Thymus (tissue), 11 donors: ENCODE data around the gene ELMOD3. TPM values are rescaled to one million over a fixed set of nuclear protein-coding genes. Genes with fewer than 3 reads are reported as not detected.
A peak's percentile ranks its signal among the peaks of the same experiment; 100 is the strongest.

Source experiments
- DNase-seq, 9 donors: peaks; one replicate each; pipeline ENCODE4 v3.0.0-alpha.2; 2013; ENCODE audit warnings: low spot score in 9 of 9, low read depth in 6 of 9, missing footprints in 1 of 9
- H3K27ac ChIP-seq, 2 donors: one replicate each; pipeline ENCODE4 v1.5.1; 2013; ENCODE audit warnings: control low read depth in 1 of 2, low read depth in 1 of 2, low read length in 1 of 2, mild to moderate bottlenecking in 1 of 2, moderate library complexity in 1 of 2
- H3K27me3 ChIP-seq, 2 donors: one replicate each; pipeline ENCODE4 v1.5.1; 2013; ENCODE audit warnings: low read length in 1 of 2; ENCODE audit not compliant: control insufficient read depth in 2 of 2, insufficient read depth in 1 of 2
- H3K36me3 ChIP-seq, 2 donors: one replicate each; pipeline ENCODE4 v1.5.1; 2013; ENCODE audit warnings: low read length in 1 of 2, mild to moderate bottlenecking in 1 of 2, moderate library complexity in 1 of 2; ENCODE audit not compliant: control insufficient read depth in 2 of 2, insufficient read depth in 2 of 2
- H3K4me1 ChIP-seq, 2 donors: one replicate each; pipeline ENCODE4 v1.5.1; 2013; ENCODE audit warnings: low read length in 2 of 2; ENCODE audit not compliant: control insufficient read depth in 2 of 2, insufficient read depth in 2 of 2
- H3K4me3 ChIP-seq, 2 donors: one replicate each; pipeline ENCODE4 v1.5.1; 2013; ENCODE audit warnings: low read length in 2 of 2, control low read depth in 1 of 2, mild to moderate bottlenecking in 1 of 2
- H3K9me3 ChIP-seq, 2 donors: one replicate each; pipeline ENCODE4 v1.5.1; 2013; ENCODE audit warnings: low read length in 1 of 2, mild to moderate bottlenecking in 1 of 2; ENCODE audit not compliant: control insufficient read depth in 2 of 2, insufficient read depth in 1 of 2
- WGBS: extraction: QIAGEN DNeasy Blood & Tissue Kit; methylation state at CpG from one replicate; pipeline ENCODE4 v1.1.7; 2013; 5-methylcytosine and 5-hydroxymethylcytosine counted together
- polyA plus RNA-seq: library from polyadenylated mRNA; stranded (reverse); fragments of 200-250 nt; gene quantifications from one replicate; pipeline ENCODE4 v1.2.3, GENCODE V29; 2013
- total RNA-seq: library from RNA; stranded (reverse); fragments of 120-200 nt; gene quantifications from one replicate; pipeline ENCODE4 v1.2.4, GENCODE V29; 2013
- donor health status: healthy.

The ELMOD3 gene
- total and polyA plus RNA-seq, 2 donors: 10.0 to 21.7 TPM

- H3K27me3 ChIP-seq: no peaks in the 10 kb centered on the region
- WGBS: 94% methylated on average over 6 of the region's 6 CpGs
- peaks cover 28 to 45% of the 10 kb centered on the region in 2 donors for H3K4me1 ChIP-seq
- no peaks in the 10 kb centered on the region for H3K9me3 ChIP-seq
- H3K4me3 ChIP-seq: no peak overlapping the region
- H3K36me3 ChIP-seq: no peaks in the 10 kb centered on the region
- H3K27ac ChIP-seq: no peak overlapping the region
- no peak for DNase-seq
Observed at GRCh38 chr2:85433511-85434089, 79.0 kb downstream of the ELMOD3 start.

DNA sequence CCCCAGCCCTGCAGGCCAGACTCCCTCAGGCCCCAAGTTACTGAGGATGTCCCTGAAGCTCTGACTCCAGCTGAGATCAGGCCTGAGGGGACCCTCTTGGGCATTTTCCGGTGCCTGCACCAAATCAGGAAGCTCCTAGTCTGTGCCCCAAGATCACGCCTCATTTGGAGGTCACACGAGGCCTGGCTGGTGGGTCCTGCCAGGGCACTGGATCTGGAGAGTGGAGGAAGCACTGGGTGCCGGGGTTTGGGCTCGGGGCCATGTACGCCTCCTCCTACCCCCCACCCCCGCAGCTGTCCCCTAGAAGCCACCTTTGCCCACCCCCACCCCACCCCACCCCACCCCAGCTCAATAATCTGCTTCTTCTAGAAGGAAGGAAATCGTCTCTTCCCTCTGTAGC is 80.1 kb downstream of the ELMOD3 start:
- 50% methylated on average over 8 of the region's 8 CpGs for WGBS
- Histone ChIP-seq H3K4me1 (peaks cover 24 to 48% of the 10 kb centered on the region in 2 donors), H3K27me3 (no peaks in the 10 kb centered on the region)

DNA sequence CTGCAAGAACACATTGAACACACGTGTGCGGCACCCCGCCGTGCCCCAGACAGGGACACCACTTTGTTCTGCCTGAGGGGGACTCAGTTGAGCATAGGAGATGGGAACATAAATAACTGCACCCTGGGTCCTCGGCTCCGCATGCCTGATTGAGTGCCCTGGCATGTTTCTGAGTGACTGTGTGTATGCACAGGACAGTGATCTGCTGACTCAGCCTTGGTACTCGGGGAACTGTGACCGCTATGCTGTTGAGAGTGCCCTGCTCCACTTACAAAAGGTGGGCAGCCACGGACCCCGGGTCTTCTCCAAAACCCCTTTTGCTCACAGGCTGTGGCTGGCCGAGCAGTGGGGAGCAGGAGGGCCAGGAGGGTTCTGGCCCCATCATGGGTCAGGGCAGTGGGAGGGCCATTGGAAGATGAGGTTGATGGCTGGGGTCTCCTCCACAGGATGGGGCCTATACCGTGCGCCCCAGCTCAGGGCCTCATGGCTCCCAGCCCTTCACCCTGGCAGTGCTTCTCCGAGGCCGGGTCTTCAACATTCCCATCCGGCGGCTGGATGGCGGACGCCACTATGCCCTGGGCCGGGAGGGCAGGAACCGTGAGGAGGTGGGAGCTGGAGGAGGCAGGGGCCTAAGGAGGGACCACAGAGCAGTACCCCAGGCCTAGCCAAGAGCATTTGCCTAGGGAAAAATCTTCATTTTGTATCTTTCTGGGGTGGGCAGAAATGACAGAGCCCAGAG is 80.8 kb downstream of the ELMOD3 start:
- 93% methylated on average over 21 of the region's 21 CpGs for WGBS
- H3K4me1 ChIP-seq: peaks cover 24 to 47% of the 10 kb centered on the region in 2 donors

More for the DNA sequence above, 80.1 kb downstream of the ELMOD3 start:
- Histone ChIP-seq H3K4me3 (no peak overlapping the region), H3K36me3 (no peaks in the 10 kb centered on the region), H3K27ac (no peak overlapping the region), H3K9me3 (no peaks in the 10 kb centered on the region)
- no peak for DNase-seq

DNA sequence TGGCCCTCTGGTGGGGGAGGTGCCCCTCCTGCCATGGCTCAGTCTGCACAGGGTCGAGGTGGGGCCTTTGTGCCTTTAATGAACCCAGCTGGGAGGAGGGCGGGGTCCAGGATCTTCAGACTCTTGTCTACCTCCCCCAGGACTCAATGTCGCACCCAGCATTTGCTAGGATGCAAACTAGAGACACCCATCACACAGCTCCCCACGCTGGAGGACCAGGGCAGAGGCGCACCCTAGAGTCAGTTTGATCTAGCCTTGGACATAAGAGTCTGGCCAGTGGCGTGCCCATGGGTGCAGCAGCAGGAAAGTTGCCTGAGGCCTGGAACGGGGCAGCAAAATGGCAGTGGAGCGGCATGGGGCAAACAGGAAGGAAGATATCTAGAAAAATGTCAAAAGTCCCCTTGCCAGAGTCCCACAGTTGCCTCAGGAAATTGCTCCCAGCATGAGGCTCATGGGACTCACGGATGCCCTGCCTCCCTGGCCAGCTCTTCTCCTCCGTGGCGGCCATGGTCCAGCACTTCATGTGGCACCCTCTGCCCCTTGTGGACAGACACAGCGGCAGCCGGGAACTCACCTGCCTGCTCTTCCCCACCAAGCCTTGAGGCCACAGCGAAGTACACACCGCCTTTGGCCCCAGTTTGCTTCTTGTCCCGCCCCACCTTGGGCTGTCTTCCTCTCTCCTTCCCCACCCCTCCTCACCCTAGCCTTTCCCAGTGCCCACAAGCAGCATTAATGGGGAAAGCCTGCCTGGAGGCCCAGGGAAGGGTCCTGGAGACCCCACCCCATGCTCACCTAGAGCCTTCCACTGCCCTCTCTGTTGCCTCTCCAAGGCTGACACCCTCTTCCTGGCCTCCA is 81.6 kb downstream of the ELMOD3 start:
- WGBS: 91% methylated on average over 16 of the region's 16 CpGs
- peaks cover 24 to 47% of the 10 kb centered on the region in 2 donors for H3K4me1 ChIP-seq
- no peaks in the 10 kb centered on the region for H3K9me3 ChIP-seq
- peak overlapping the region in 1 of 2 donors; percentile 79 for H3K27ac ChIP-seq
- H3K27me3 ChIP-seq: no peaks in the 10 kb centered on the region
- no peaks in the 10 kb centered on the region for H3K36me3 ChIP-seq
- no peak overlapping the region for H3K4me3 ChIP-seq
- DNase-seq: no peak

More for the DNA sequence above, 80.8 kb downstream of the ELMOD3 start:
- no peak overlapping the region for H3K27ac ChIP-seq
- no peaks in the 10 kb centered on the region for H3K36me3 ChIP-seq
- no peaks in the 10 kb centered on the region for H3K27me3 ChIP-seq
- no peak for DNase-seq
- no peaks in the 10 kb centered on the region for H3K9me3 ChIP-seq
- H3K4me3 ChIP-seq: no peak overlapping the region

GRCh38 chr2:85436836-85437487 is 82.4 kb downstream of the ELMOD3 start:
- Histone ChIP-seq H3K9me3 (no peaks in the 10 kb centered on the region), H3K27me3 (no peaks in the 10 kb centered on the region), H3K27ac (peak overlapping the region; percentile 32 to 79), H3K36me3 (no peaks in the 10 kb centered on the region), H3K4me1 (peaks cover 24 to 47% of the 10 kb centered on the region in 2 donors), H3K4me3 (peak overlapping the region in 1 of 2 donors; percentile 57)
- WGBS: 74% methylated on average over 10 of the region's 10 CpGs
- no peak for DNase-seq

- H3K4me3 ChIP-seq: peak overlapping the region; percentile 47 to 57
- 4% methylated on average over 64 of the region's 64 CpGs for WGBS
- peak overlapping the region; percentile 62 to 79 for H3K27ac ChIP-seq
- H3K36me3 ChIP-seq: no peaks in the 10 kb centered on the region
- H3K4me1 ChIP-seq: peaks cover 24 to 47% of the 10 kb centered on the region in 2 donors
- DNase-seq: peak in 5 of 9 donors; percentile 42 to 80 (median 62)
- H3K9me3 ChIP-seq: no peaks in the 10 kb centered on the region
- H3K27me3 ChIP-seq: no peaks in the 10 kb centered on the region
Observed at GRCh38 chr2:85437488-85438200, 83.1 kb downstream of the ELMOD3 start.

GRCh38 chr2:85438201-85439024 is 83.8 kb downstream of the ELMOD3 start:
- Histone ChIP-seq H3K27ac (peak overlapping the region; percentile 62 to 84), H3K4me3 (peak overlapping the region; percentile 47 to 57), H3K27me3 (no peaks in the 10 kb centered on the region), H3K9me3 (no peaks in the 10 kb centered on the region), H3K4me1 (peaks cover 24 to 47% of the 10 kb centered on the region in 2 donors), H3K36me3 (no peaks in the 10 kb centered on the region)
- no peak for DNase-seq
- WGBS: 45% methylated on average over 19 of the region's 19 CpGs

DNA sequence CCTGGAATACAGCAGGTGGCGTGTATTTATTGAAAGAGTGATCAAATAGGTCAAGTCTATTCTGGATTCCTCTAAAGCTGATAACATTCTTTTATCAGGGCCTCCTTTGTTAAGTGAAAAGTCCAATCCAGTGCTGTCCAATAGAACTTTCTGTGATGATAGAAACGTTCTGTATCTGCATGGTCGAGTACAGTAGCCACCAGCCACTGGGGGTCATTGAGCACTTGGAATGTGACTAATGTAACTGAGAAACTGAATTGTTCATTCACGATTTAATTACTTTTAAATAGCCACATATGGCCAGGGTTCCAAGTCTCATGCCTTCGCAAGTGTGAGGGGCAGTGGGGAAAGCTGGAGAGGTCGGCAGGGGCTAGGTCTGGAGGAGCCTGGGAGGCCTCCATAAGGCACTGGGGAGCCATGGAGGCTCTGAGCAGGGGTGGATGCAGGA is 84.5 kb downstream of the ELMOD3 start:
- 98% methylated on average over 6 of the region's 6 CpGs for WGBS
- Histone ChIP-seq H3K4me1 (peaks cover 24 to 46% of the 10 kb centered on the region in 2 donors), H3K4me3 (no peak overlapping the region), H3K27me3 (no peaks in the 10 kb centered on the region), H3K27ac (no peak overlapping the region), H3K36me3 (no peaks in the 10 kb centered on the region), H3K9me3 (no peaks in the 10 kb centered on the region)
- DNase-seq: no peak
